A549 (cell line): ENCODE data around the gene APOD. TPM values are rescaled to one million over a fixed set of nuclear protein-coding genes. Genes with fewer than 3 reads are reported as not detected.
"Not testable (repeated sequence)": the region's sequence is repeated elsewhere in the genome, so short reads cannot be mapped to it uniquely, and the experiment has no call there.

Experiments used
- ATAC-seq, 2 experiments: fragments of 200-7000 bp in 1 of 2; fragments of >200 bp in 1 of 2; cut with Nextera tagmentation in 1 of 2; cut with Tn5 transposase in 1 of 2; 3 replicates each; pipeline versions ENCODE4 v1.8.0 to v1.9.1; 2018 to 2020; ENCODE audit warnings: mild to moderate bottlenecking in 1 of 2, moderate library complexity in 1 of 2
- CTCF ChIA-PET: fragments of 300-600 bp; sonication (Branson Sonifier 250); formaldehyde crosslinking; extraction: SDS; loops from one replicate; lab custom pipeline; 2021; ENCODE audit warnings: antibody characterized with exemption, inconsistent platforms; lab: Yijun Ruan, JAX
- POLR2A ChIA-PET: fragments of 350-600 bp; formaldehyde crosslinking; extraction: SDS; loops from one replicate; lab custom pipeline; 2021; ENCODE audit warnings: antibody characterized with exemption, inconsistent platforms; lab: Yijun Ruan, JAX
- DNase-seq, 2 experiments: peaks; one replicate each; pipeline versions ENCODE4 v3.0.0 to v3.0.0-alpha.2; 2011 to 2016; ENCODE audit warnings: low read depth in 1 of 2, low spot score in 1 of 2
- FAIRE-seq: peaks from 2 replicates; lab custom pipeline; 2011; peaks lifted over from hg19 to GRCh38; lab: Jason Lieb, UNC
- H3K27ac ChIP-seq, 2 experiments: fragments of >200 bp; sonication (Bioruptor Twin); formaldehyde crosslinking; 3 replicates each; pipeline ENCODE4 v1.5.1; 2016 to 2017
- H3K4me1 ChIP-seq: fragments of >200 bp; sonication (Bioruptor Twin); formaldehyde crosslinking; 3 replicates; pipeline ENCODE4 v1.6.1; 2016
- H3K4me2 ChIP-seq: fragments of >200 bp; sonication (Bioruptor Twin); formaldehyde crosslinking; 3 replicates; pipeline ENCODE4 v1.6.1; 2016
- H3K4me3 ChIP-seq: fragments of >200 bp; sonication (Bioruptor Twin); formaldehyde crosslinking; 3 replicates; pipeline ENCODE4 v1.5.1; 2016
- H3K9me3 ChIP-seq: fragments of >200 bp; sonication (Bioruptor Twin); formaldehyde crosslinking; 3 replicates; pipeline ENCODE4 v1.6.1; 2016
- BCL3 ChIP-seq: fragments of >200 bp; sonication (Bioruptor Twin); formaldehyde crosslinking; IDR thresholded peaks from 3 replicates; pipeline ENCODE4 v1.6.1; 2016
- CBX2 ChIP-seq: fragments of 200-600 bp; sonication (generic); IDR thresholded peaks from 2 replicates; pipeline ENCODE4 v1.6.1; 2016; ENCODE audit warnings: low read depth, mild to moderate bottlenecking, borderline replicate concordance
- CBX8 ChIP-seq: fragments of 200-600 bp; sonication (generic); IDR thresholded peaks from 2 replicates; pipeline ENCODE4 v1.6.1; 2016
- CHD2 ChIP-seq: fragments of 150-350 bp; IDR thresholded peaks from 2 replicates; pipeline ENCODE4 v1.6.1; 2014; ENCODE audit warnings: low read length; ENCODE audit not compliant: partially characterized antibody
- CHD4 ChIP-seq: fragments of 200-600 bp; sonication (generic); IDR thresholded peaks from 2 replicates; pipeline ENCODE4 v1.6.1; 2016; ENCODE audit warnings: antibody characterized with exemption, mild to moderate bottlenecking, borderline replicate concordance
- E2F6 ChIP-seq: IDR thresholded peaks from 2 replicates; pipeline ENCODE4 v1.6.1; 2012; ENCODE audit warnings: low read depth, borderline replicate concordance
- EHMT2 ChIP-seq: fragments of 200-600 bp; sonication (generic); IDR thresholded peaks from 2 replicates; pipeline ENCODE4 v1.6.1; 2016; ENCODE audit warnings: antibody characterized with exemption, low read depth, mild to moderate bottlenecking, moderate library complexity
- FOXS1 ChIP-seq: fragments of 250-450 bp; sonication (Bioruptor Pico); IDR thresholded peaks from 2 replicates; pipeline ENCODE4 v1.5.0; 2020; ENCODE audit warnings: mild to moderate bottlenecking, moderate library complexity
- HDAC2 ChIP-seq: fragments of 200-600 bp; sonication (generic); IDR thresholded peaks from 2 replicates; pipeline ENCODE4 v1.6.1; 2016
- HOXA7 ChIP-seq: fragments of 250-450 bp; sonication (Bioruptor Pico); IDR thresholded peaks from 2 replicates; pipeline ENCODE4 v1.5.0; 2020; ENCODE audit warnings: mild to moderate bottlenecking, moderate library complexity
- HOXB13 ChIP-seq: fragments of 250-450 bp; sonication (Bioruptor Pico); IDR thresholded peaks from 2 replicates; pipeline ENCODE4 v1.5.0; 2020; ENCODE audit warnings: low read depth, mild to moderate bottlenecking, moderate library complexity
- HOXB5 ChIP-seq: fragments of 250-450 bp; sonication (Bioruptor Pico); IDR thresholded peaks from 2 replicates; pipeline ENCODE4 v1.5.0; 2020; ENCODE audit warnings: mild to moderate bottlenecking, moderate library complexity
- JUN ChIP-seq, 2 experiments: fragments of >200 bp; sonication (Bioruptor Twin); formaldehyde crosslinking; IDR thresholded peaks; 2 replicates in 1 of 2; 3 replicates in 1 of 2; pipeline ENCODE4 v1.6.1; 2016 to 2017
- JUNB ChIP-seq: fragments of >200 bp; sonication (Bioruptor Twin); formaldehyde crosslinking; IDR thresholded peaks from 2 replicates; pipeline ENCODE4 v1.6.1; 2016
- MAFK ChIP-seq: fragments of 450-650 bp; IDR thresholded peaks from 2 replicates; pipeline ENCODE4 v1.6.1; 2014; ENCODE audit not compliant: partially characterized antibody
- MAZ ChIP-seq: fragments of 150-350 bp; IDR thresholded peaks from 2 replicates; pipeline ENCODE4 v1.6.1; 2014; ENCODE audit warnings: antibody characterized with exemption, low read depth, low read length, borderline replicate concordance
- MYC ChIP-seq: IDR thresholded peaks from 2 replicates; pipeline ENCODE4 v1.6.1; 2012; ENCODE audit warnings: mild to moderate bottlenecking, inconsistent platforms, low read length, improper control_type of control experiment, borderline replicate concordance
- NFE2L2 ChIP-seq: fragments of 150-350 bp; conservative IDR thresholded peaks from 2 replicates; pipeline ENCODE4 v1.6.1; 2014; ENCODE audit warnings: low read length
- NPAS2 ChIP-seq: fragments of 250-450 bp; sonication (Bioruptor Pico); IDR thresholded peaks from 2 replicates; pipeline ENCODE4 v1.8.0; 2022; ENCODE audit warnings: mild to moderate bottlenecking, moderate library complexity, borderline replicate concordance
- NR3C1 ChIP-seq: fragments of >200 bp; sonication (Bioruptor Twin); formaldehyde crosslinking; IDR thresholded peaks from 3 replicates; pipeline ENCODE4 v1.6.1; 2017
- POLR2A ChIP-seq: IDR thresholded peaks from 2 replicates; pipeline ENCODE4 v1.6.1; 2012; ENCODE audit warnings: mild to moderate bottlenecking, low read length
- RCOR1 ChIP-seq: fragments of 150-350 bp; IDR thresholded peaks from 2 replicates; pipeline ENCODE4 v1.6.1; 2014; ENCODE audit warnings: antibody characterized with exemption, low read length, low read depth
- RNF2 ChIP-seq: fragments of 200-600 bp; sonication (generic); IDR thresholded peaks from 2 replicates; pipeline ENCODE4 v1.6.1; 2016; ENCODE audit warnings: low read depth, mild to moderate bottlenecking, antibody characterized with exemption, moderate library complexity, borderline replicate concordance
- SREBF2 ChIP-seq: fragments of 450-650 bp; IDR thresholded peaks from 2 replicates; pipeline ENCODE4 v1.6.1; 2014; ENCODE audit warnings: mild to moderate bottlenecking, moderate library complexity
- ZC3H11A ChIP-seq: fragments of 450-650 bp; IDR thresholded peaks from 2 replicates; pipeline ENCODE4 v1.6.1; 2014; ENCODE audit warnings: antibody characterized with exemption, mild to moderate bottlenecking
- ZFP36 ChIP-seq: fragments of 450-650 bp; IDR thresholded peaks from 2 replicates; pipeline ENCODE4 v1.6.1; 2014; ENCODE audit warnings: borderline replicate concordance; ENCODE audit not compliant: partially characterized antibody
- ZNF302 ChIP-seq: fragments of 250-450 bp; sonication (Bioruptor Pico); IDR thresholded peaks from 2 replicates; pipeline ENCODE4 v1.9.0; 2021; ENCODE audit warnings: inconsistent platforms, mild to moderate bottlenecking, moderate library complexity
- WGBS: methylation state at CpG from one replicate; pipeline ENCODE4 v1.1.6; 2017; ENCODE audit errors: missing lambda C conversion rate; 5-methylcytosine and 5-hydroxymethylcytosine counted together
- polyA plus RNA-seq, 4 experiments: library from polyadenylated mRNA; depleted of rRNA in 3 of 4; stranded (reverse); fragments of >200 nt; fragmentation: RNase III in 1 of 4; extraction: RNeasy Plus Mini Kit Qiagen cat#74134 plus additional on column Dnase treatment in 1 of 4; gene quantifications; 2 replicates in 3 of 4; 3 replicates in 1 of 4; pipeline ENCODE4 v1.2.3, GENCODE V29; 2011 to 2017
- TF ChIP-seq, protein P1 (sequence below): fragments of >200 bp; sonication (Bioruptor Twin); formaldehyde crosslinking; IDR thresholded peaks from 3 replicates; pipeline ENCODE4 v1.5.1; 2016
- TF ChIP-seq, protein P2 (sequence below): fragments of >200 bp; sonication (Bioruptor Twin); formaldehyde crosslinking; IDR thresholded peaks from 2 replicates; pipeline ENCODE4 v1.6.1; 2016

APOD gene
- polyA plus RNA-seq, 2 of the 4 experiments (the other 2 are of a cell fraction): 0.15 to 2.8 TPM

- no peak for DNase-seq
- no peak for TF ChIP-seq SREBF2
- TF ChIP-seq ZC3H11A: no peak
- no peak for TF ChIP-seq BCL3
- no peak for TF ChIP-seq CHD4
- no peak for TF ChIP-seq MYC
- TF ChIP-seq NPAS2 (CRISPR knock-in tag): no peak
- TF ChIP-seq MAZ: no peak
- TF ChIP-seq HOXB5 (CRISPR knock-in tag): no peak
- TF ChIP-seq MAFK: no peak
- TF ChIP-seq NFE2L2: no peak
- TF ChIP-seq NR3C1: no peak
- TF ChIP-seq POLR2A: no peak
- no peak for TF ChIP-seq HDAC2
- no peak for TF ChIP-seq JUN (IDR thresholded peaks at IDR 0.05)
- ChIA-PET CTCF (no interaction called here), POLR2A (no interaction called here)
- H3K4me1 ChIP-seq: no peaks in the 10 kb centered on the region
- WGBS: 72% methylated on average over 6 of the region's 8 CpGs
- no peak for FAIRE-seq
- 0 out of 3 replicates have a peak, but pooled peaks cover 3% of the 10 kb centered on the region for H3K9me3 ChIP-seq
- no peak overlapping the region for H3K4me2 ChIP-seq
- ATAC-seq: no peak
- H3K4me3 ChIP-seq: no peak overlapping the region
- no peak overlapping the region for H3K27ac ChIP-seq
These were observed 28.5 kb upstream of the APOD start for GRCh38 chr3:195612075-195612800.

- no peak for DNase-seq
- H3K4me2 ChIP-seq: no peak overlapping the region
- no peak overlapping the region for H3K27ac ChIP-seq
- peaks cover 17% of the 10 kb centered on the region; the same call in 2 of the 3 replicates for H3K9me3 ChIP-seq
- no peaks in the 10 kb centered on the region for H3K4me1 ChIP-seq
- ATAC-seq: no peak
- POLR2A ChIA-PET: no interaction called here
- CTCF ChIA-PET: interaction anchor here (1.3 kb wide), 1 partner anchor 13 kb away, joined by 3 read pairs; no protein-coding TSS in a partner anchor
- H3K4me3 ChIP-seq: no peak overlapping the region
- WGBS: 54% methylated on average over 3 of the region's 3 CpGs
- TF ChIP-seq CBX8: no peak
- no peak for TF ChIP-seq JUNB
- no peak for TF ChIP-seq RNF2
- TF ChIP-seq ZNF302 (CRISPR knock-in tag): no peak
- TF ChIP-seq MAZ: no peak
- no peak for TF ChIP-seq EHMT2
- no peak for TF ChIP-seq CHD2
- TF ChIP-seq, protein P1, sequence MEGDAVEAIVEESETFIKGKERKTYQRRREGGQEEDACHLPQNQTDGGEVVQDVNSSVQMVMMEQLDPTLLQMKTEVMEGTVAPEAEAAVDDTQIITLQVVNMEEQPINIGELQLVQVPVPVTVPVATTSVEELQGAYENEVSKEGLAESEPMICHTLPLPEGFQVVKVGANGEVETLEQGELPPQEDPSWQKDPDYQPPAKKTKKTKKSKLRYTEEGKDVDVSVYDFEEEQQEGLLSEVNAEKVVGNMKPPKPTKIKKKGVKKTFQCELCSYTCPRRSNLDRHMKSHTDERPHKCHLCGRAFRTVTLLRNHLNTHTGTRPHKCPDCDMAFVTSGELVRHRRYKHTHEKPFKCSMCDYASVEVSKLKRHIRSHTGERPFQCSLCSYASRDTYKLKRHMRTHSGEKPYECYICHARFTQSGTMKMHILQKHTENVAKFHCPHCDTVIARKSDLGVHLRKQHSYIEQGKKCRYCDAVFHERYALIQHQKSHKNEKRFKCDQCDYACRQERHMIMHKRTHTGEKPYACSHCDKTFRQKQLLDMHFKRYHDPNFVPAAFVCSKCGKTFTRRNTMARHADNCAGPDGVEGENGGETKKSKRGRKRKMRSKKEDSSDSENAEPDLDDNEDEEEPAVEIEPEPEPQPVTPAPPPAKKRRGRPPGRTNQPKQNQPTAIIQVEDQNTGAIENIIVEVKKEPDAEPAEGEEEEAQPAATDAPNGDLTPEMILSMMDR: no peak
- no peak for TF ChIP-seq HOXA7 (CRISPR knock-in tag)
- TF ChIP-seq, protein P2, sequence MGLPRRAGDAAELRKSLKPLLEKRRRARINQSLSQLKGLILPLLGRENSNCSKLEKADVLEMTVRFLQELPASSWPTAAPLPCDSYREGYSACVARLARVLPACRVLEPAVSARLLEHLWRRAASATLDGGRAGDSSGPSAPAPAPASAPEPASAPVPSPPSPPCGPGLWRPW: no peak
- no peak for TF ChIP-seq RCOR1
- TF ChIP-seq NR3C1: no peak
- TF ChIP-seq CBX2: no peak
- no peak for TF ChIP-seq FOXS1 (CRISPR knock-in tag)
- no peak for TF ChIP-seq E2F6
- no peak for TF ChIP-seq HOXB13 (CRISPR knock-in tag)
- no peak for TF ChIP-seq NPAS2 (CRISPR knock-in tag)
- no peak for TF ChIP-seq HDAC2
- TF ChIP-seq ZFP36: no peak
- TF ChIP-seq, all 56 proteins: peak for 0
- no peak for FAIRE-seq
These were observed 25.5 kb upstream of the APOD start for GRCh38 chr3:195609229-195609628.

DNA sequence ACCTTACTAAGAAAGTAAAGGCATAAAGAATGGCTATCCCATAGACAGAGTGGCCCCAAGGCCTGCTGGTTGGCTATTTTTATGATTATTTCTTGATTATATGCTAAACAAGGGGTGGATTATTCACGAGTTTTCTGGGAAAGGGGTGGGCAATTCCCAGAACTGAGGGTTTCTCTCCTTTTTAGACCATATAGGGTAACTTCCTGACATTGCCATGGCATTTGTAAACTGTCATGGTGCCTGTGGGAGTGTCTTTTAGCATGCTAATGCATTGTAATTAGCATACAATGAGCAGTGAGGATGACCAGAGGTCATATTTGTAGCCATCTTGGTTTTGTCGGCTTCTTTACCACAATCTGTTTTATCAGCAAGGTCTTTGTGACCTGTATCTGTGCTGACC is 18.0 kb upstream of the APOD start:
- ATAC-seq, CTCF ChIA-PET, FAIRE-seq, H3K4me3 ChIP-seq, H3K27ac ChIP-seq, POLR2A ChIA-PET, H3K4me1 ChIP-seq, DNase-seq, H3K9me3 ChIP-seq, H3K4me2 ChIP-seq: not testable (repeated sequence)
- WGBS: 52% methylated on average over 2 of the region's 2 CpGs
